ENCODE data around the gene KCNK3. TPM values are rescaled to one million over a fixed set of nuclear protein-coding genes. Genes with fewer than 3 reads are reported as not detected.

KCNK3 gene
- total and polyA plus RNA-seq, 2 donors (not counting 1 experiment from before 2014, with no cell fraction given): not detected

DNA sequence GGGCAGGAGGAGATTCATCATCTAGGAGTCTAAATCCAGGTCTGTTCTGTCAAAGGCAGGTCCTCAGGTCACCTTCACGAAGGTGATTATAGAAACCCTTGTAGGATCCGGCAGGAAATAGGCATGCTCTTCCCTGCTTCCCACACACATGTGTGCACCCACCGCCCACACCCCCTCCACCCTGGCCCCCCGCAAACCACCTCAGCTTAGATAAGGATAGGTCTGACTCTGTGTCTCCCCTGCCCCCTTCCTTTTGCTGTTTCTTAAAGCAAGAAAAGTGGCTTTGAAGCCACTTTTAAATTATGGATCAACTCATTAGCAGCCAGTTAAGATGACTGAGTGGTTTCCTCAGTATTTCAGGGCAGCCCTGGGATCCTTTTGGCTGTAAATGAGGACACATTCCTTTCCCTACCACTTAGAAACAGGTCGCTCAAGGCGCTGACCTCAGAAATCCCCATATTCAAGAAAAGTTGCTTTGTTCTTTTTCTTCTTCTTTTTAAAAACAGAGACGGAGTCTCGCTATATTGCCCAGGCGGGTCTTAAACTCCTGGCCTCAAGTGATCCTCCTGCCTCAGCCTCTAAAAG, 36.8 kb upstream of the KCNK3 start:
- Histone ChIP-seq H3K4me3 (ENCODE audit: control extremely low read depth in 1 of 5, extremely low read depth in 1 of 5, insufficient read depth in 1 of 5, low read depth in 2 of 5, low read length in 4 of 5) (no peak overlapping the region), H3K27ac (ENCODE audit: low read length in 2 of 2) (no peak overlapping the region), H4K20me1 (ENCODE audit: control insufficient read depth, insufficient read depth, low read length, poor library complexity, severe bottlenecking) (no peaks in the 10 kb centered on the region), H2AFZ (ENCODE audit: insufficient read depth, low read depth, low read length, poor library complexity, severe bottlenecking) (no peak overlapping the region), H3K4me1 (ENCODE audit: control insufficient read depth in 2 of 2, insufficient read depth in 2 of 2, low read length in 2 of 2) (no peaks in the 10 kb centered on the region), H3K4me2 (replicated peaks; ENCODE audit: low read depth, low read length, poor library complexity, severe bottlenecking) (no peak overlapping the region), H3K79me2 (ENCODE audit: control insufficient read depth, insufficient read depth, low read length) (no peaks in the 10 kb centered on the region), H3K9ac (ENCODE audit: low read length) (no peak overlapping the region), H3K9me3 (ENCODE audit: control extremely low read depth in 1 of 3, control insufficient read depth in 2 of 3, insufficient read depth in 1 of 3, low read length in 2 of 3) (peaks cover 2 to 16% (median 6%) of the 10 kb centered on the region in 3 donors), H3K27me3 (replicated peaks in 1 of 4; ENCODE audit: control extremely low read depth in 1 of 4, control insufficient read depth in 3 of 4, insufficient read depth in 4 of 4, low read length in 3 of 4) (peaks cover 0 to 4% (median 0%) of the 10 kb centered on the region in 4 experiments), H3K36me3 (replicated peaks in 1 of 2; ENCODE audit: control extremely low read depth in 1 of 2, control insufficient read depth in 1 of 2, extremely low read depth in 1 of 2, insufficient read depth in 2 of 2, low read length in 1 of 2) (no peaks in the 10 kb centered on the region)
- no peak for ATAC-seq (ENCODE audit: low read depth)
- H3K27me3 Mint-ChIP-seq: peaks cover 28% of the 10 kb centered on the region
- WGBS (ENCODE audit: insufficient coverage): 87% methylated on average over 2 of the region's 9 CpGs
- POLR2A ChIA-PET: no interaction called here
- intact Hi-C loops (cut with micrococcal nuclease): no loop called here
- DNase-seq: no peak
- no peaks in the 10 kb centered on the region for H3K4me1 Mint-ChIP-seq
- CTCF ChIA-PET: no interaction called here
- no peak for TF ChIP-seq EZH2 (IDR thresholded peaks at IDR 0.05; ENCODE audit: borderline replicate concordance, insufficient read depth, low read depth, low read length, poor library complexity, severe bottlenecking)
- TF ChIP-seq, protein P1, sequence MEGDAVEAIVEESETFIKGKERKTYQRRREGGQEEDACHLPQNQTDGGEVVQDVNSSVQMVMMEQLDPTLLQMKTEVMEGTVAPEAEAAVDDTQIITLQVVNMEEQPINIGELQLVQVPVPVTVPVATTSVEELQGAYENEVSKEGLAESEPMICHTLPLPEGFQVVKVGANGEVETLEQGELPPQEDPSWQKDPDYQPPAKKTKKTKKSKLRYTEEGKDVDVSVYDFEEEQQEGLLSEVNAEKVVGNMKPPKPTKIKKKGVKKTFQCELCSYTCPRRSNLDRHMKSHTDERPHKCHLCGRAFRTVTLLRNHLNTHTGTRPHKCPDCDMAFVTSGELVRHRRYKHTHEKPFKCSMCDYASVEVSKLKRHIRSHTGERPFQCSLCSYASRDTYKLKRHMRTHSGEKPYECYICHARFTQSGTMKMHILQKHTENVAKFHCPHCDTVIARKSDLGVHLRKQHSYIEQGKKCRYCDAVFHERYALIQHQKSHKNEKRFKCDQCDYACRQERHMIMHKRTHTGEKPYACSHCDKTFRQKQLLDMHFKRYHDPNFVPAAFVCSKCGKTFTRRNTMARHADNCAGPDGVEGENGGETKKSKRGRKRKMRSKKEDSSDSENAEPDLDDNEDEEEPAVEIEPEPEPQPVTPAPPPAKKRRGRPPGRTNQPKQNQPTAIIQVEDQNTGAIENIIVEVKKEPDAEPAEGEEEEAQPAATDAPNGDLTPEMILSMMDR (IDR thresholded peaks at IDR 0.05): no peak
- no peak overlapping the region for H3K27ac Mint-ChIP-seq
- H3K9me3 Mint-ChIP-seq (ENCODE audit: insufficient read depth): peaks cover 6% of the 10 kb centered on the region
- H3K4me3 Mint-ChIP-seq: no peak overlapping the region

DNA sequence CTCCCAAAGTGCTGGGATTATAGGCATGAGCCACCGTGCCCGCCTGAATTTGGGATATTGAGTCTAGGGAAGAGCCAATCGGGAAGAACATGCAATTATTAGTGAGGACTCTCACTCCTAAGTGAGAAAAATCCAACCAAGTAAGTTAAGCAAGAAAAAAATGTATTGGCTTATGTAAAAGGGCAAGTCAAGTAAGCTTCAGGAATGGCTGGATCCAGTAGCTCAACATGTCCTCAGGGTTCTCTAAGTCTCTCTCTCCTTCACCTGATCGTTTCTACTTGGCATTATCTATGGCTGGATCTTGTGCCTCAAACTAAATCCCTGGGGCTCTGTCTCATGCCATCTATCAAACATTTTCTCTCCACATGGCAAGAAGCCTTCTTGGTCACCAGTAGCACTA, 35.3 kb upstream of the KCNK3 start:
- Mint-ChIP-seq H3K4me3 (no peak overlapping the region), H3K4me1 (no peaks in the 10 kb centered on the region), H3K27ac (no peak overlapping the region), H3K27me3 (peaks cover 23% of the 10 kb centered on the region), H3K9me3 (ENCODE audit: insufficient read depth) (peaks cover 6% of the 10 kb centered on the region)
- Histone ChIP-seq H3K4me2 (replicated peaks; ENCODE audit: low read depth, low read length, poor library complexity, severe bottlenecking) (no peak overlapping the region), H3K79me2 (ENCODE audit: control insufficient read depth, insufficient read depth, low read length) (no peaks in the 10 kb centered on the region), H3K36me3 (replicated peaks in 1 of 2; ENCODE audit: control extremely low read depth in 1 of 2, control insufficient read depth in 1 of 2, extremely low read depth in 1 of 2, insufficient read depth in 2 of 2, low read length in 1 of 2) (no peaks in the 10 kb centered on the region), H3K4me3 (ENCODE audit: control extremely low read depth in 1 of 5, extremely low read depth in 1 of 5, insufficient read depth in 1 of 5, low read depth in 2 of 5, low read length in 4 of 5) (no peak overlapping the region), H4K20me1 (ENCODE audit: control insufficient read depth, insufficient read depth, low read length, poor library complexity, severe bottlenecking) (no peaks in the 10 kb centered on the region), H3K4me1 (ENCODE audit: control insufficient read depth in 2 of 2, insufficient read depth in 2 of 2, low read length in 2 of 2) (no peaks in the 10 kb centered on the region), H3K27me3 (replicated peaks in 1 of 4; ENCODE audit: control extremely low read depth in 1 of 4, control insufficient read depth in 3 of 4, insufficient read depth in 4 of 4, low read length in 3 of 4) (peaks cover 0 to 4% (median 0%) of the 10 kb centered on the region in 4 experiments), H3K27ac (ENCODE audit: low read length in 2 of 2) (no peak overlapping the region), H2AFZ (ENCODE audit: insufficient read depth, low read depth, low read length, poor library complexity, severe bottlenecking) (no peak overlapping the region), H3K9me3 (ENCODE audit: control extremely low read depth in 1 of 3, control insufficient read depth in 2 of 3, insufficient read depth in 1 of 3, low read length in 2 of 3) (peaks cover 3 to 20% (median 6%) of the 10 kb centered on the region in 3 donors), H3K9ac (ENCODE audit: low read length) (no peak overlapping the region)
- ATAC-seq (ENCODE audit: low read depth): no peak
- intact Hi-C loops (cut with micrococcal nuclease): no loop called here
- no peak for TF ChIP-seq EZH2 (IDR thresholded peaks at IDR 0.05; ENCODE audit: borderline replicate concordance, insufficient read depth, low read depth, low read length, poor library complexity, severe bottlenecking)
- TF ChIP-seq, protein P1 (IDR thresholded peaks at IDR 0.05): no peak
- CTCF ChIA-PET: no interaction called here
- DNase-seq: no peak
- POLR2A ChIA-PET: no interaction called here
- 72% methylated on average over 3 of the region's 4 CpGs for WGBS (ENCODE audit: insufficient coverage)

Measured in B cell (primary cell).